GM03348 (cell line): Measurements from ENCODE around the gene JARID2.
A peak's percentile ranks its signal among the peaks of the same experiment; 100 is the strongest.

Experiments used
- DNase-seq: peaks from one replicate; pipeline ENCODE4 v3.0.0; 2012; ENCODE audit warnings: low spot score

Gene JARID2

DNA sequence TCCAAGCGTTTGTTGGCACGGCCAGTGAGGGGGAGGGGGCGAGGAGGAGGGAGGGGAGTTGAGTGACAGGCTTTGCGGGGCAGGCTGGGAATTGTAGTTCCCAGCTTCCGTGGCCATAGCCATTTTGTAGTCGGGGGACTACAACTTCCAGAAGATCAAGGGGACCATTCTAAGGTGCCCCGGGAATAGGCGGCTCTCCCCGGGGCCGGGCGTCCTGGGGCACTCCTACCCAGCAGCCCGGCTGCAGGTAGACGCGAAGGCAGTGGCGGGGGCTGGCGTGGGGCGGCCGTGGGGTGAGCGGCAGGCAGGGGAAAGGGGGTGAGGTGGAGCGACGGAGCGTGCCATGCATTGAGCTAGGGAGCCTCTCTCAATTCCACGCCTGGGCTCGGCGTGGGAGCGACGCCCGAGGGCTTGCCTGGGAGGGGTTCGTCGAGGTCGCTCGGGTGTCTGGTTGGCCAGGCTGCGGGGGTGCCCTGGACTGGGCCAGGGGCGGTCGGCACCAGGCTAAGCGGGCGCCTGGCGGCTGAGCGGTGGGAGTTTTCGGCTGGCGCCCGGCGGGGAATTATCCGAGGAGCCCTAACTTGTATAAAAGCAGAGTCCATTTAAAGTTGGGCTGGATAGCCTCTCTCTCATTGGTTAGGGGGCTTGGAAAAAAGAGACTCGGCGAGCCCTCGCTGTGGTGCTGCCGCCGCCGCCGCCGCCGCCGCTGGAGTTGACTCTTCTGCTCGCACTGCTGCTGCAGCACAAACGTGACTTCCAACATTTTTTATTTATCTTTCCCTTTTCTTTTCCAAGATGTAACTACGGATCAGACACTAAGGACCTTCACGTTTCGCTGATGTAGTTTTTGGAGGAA, at the start of gene JARID2:
Gene JARID2, plus strand, starts transcription at position 709 of the 856 bp plus-strand sequence. CDS start 471 bp downstream, outside the sequence.
- DNase-seq = peak; percentile 98

GRCh38 chr6:15200087-15200486, 45.8 kb upstream of the JARID2 start:
- no peak for DNase-seq

DNA sequence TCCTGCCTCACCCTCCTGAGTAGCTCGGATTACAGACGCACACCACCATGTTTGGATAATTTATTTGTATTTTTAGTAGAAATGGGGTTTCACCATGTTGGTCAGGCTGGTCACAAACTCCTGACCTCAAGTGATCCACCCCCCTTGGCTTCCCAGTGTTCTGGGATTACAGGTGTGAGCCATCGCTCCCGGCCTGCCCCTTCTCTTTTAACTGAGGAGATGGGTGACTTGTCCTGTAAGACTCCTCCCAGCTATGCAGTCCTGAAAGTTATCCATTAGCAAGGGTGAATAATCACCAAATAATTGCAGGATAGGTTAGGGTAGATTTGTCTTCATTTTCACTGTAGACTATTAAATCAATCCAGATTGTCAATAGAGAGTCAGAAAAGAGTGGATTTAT, 40.5 kb upstream of the JARID2 start:
- DNase-seq = no peak

- no peak for DNase-seq
Observed at GRCh38 chr6:15206887-15207286, 39.0 kb upstream of the JARID2 start.

- no peak for DNase-seq
Observed at GRCh38 chr6:15207923-15208322, 37.9 kb upstream of the JARID2 start.

DNA sequence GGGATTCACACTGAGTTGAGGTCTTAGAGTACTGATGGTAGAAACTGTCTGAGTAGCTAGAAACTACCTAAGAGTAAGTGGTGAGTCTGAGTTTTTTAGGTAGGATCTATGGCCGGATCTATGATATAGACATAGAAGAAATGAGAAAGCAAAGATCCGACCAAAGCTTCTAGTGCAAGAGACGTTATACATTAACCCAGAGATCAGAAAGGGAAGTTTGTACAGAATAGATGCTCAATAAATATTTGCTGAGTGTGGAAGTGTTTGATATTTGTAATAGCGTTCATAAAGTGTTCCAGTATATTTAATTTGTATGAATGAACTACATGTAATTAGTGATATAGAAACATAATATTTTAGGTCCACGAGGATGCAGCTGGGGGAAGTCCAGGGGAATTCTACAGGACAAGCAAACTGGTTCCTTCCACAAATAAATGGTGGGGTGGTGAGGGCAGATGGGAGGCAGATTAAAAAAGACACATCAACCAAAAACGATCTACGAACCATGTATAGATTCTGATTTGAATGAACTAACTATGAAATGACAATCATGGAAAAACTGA, 31.9 kb upstream of the JARID2 start:
- DNase-seq = no peak

DNA sequence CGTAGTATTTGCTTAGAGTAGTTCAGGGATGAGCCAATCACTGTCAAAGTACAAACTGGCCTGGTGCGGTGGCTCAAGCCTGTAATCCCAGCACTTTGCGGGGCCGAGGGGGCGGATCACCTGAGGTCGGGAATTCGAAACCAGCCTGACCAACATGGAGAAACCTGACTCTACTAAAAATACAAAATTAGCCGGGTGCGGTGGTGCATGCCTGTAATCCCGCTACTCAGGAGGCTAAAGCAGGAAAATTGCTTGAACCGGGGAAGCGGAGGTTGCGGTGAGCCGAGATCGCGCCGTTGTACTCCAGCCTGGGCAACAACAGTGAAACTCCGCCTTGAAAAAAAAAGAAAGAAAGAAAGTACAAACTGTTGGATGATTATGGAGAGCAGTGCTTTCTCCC, 27.5 kb upstream of the JARID2 start:
- no peak for DNase-seq

- DNase-seq = no peak
Observed at GRCh38 chr6:15220062-15220461, 25.8 kb upstream of the JARID2 start.

- DNase-seq = no peak
Observed at GRCh38 chr6:15227827-15228318, 18.0 kb upstream of the JARID2 start.

- DNase-seq = no peak
Observed at GRCh38 chr6:15230827-15231226, 15.0 kb upstream of the JARID2 start.

- DNase-seq = no peak
Observed at GRCh38 chr6:15232836-15233510, 12.9 kb upstream of the JARID2 start.

DNA sequence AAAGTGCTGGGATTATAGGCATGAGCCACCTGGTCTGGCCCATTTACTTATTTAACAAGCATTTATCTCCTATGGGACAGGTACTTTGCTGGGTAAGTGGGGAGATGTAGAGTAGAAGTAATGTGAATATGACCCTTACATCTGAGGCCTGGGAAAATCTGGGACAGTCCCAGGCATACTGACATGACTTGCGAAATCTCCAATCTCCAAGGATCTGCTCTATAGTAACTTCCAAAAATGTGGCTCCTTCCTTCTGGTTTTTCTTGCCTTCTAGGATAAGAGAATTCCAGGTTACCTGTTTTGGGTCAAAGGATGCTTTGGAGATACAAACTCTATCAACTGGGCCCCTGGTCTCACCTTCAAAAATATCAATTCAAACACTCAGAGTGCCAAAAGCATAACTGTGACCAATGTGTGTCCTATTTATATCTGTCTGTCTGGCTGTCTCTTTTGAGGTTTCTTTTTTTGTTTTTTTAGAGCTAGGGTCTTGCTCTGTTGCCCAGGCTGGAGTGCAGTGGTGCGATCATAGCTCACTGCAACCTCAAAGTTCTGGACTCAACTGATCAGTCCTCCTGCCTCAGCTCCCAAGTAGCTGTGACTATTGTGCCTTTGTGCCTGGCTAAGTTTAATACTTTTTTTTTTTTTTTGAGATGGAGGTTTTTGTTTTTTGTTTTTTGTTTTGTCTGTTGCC, 11.7 kb upstream of the JARID2 start:
- no peak for DNase-seq

GRCh38 chr6:15239616-15240364, 6.1 kb upstream of the JARID2 start:
- DNase-seq = no peak

DNA sequence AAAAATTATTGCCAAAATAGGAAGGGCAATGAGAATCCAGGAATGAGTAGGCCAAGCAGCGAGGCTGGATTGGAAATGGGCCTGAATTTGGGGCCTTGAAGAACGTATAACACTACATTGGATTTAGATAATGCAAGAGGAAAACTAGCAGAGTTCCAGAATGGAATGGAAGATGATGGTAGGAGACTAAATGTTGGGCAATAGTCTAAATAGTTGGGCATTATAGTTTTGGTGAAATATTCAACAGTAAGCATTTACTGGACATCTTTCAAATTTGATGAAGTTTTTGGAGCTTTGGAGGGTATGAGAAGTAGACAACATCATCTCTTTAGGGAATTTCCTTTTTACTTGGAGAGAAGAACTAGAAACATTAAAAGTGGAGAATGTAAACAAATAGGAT, 3.4 kb upstream of the JARID2 start:
- DNase-seq = no peak

DNA sequence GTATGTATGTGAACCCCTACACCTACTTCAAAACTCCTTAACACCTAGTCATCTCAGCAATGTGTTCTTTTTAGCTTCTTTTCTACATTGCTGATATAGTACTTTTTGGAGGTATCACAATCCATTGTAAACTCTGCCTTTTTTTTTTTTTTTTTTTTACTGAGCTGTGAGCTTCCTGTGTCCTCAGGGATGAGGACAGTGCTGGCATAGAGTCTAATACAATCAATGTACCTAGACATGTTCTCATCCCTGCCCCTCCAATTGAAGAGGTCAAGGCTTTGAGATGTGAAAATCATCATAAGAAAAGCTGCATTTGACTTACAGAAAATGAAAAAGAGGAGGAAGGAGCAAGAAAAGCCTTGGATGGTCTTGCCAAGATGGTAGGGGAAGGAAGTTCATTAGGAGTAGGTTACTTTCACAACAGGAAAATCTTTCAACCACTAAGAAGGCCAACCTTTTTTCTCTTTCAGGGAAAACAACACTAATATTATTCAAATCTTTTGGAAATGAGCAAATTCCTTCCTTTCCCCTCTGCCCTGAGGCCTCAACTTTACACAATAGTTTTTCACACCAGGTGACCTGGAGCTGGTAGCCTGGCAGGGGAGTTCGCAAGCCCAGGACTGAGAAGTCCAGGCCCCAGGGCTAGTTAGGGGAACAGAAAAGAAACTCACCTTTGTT, 2.8 kb upstream of the JARID2 start:
- DNase-seq = no peak

- no peak for DNase-seq
Observed at GRCh38 chr6:15243910-15244619, 1.8 kb upstream of the JARID2 start.

DNA sequence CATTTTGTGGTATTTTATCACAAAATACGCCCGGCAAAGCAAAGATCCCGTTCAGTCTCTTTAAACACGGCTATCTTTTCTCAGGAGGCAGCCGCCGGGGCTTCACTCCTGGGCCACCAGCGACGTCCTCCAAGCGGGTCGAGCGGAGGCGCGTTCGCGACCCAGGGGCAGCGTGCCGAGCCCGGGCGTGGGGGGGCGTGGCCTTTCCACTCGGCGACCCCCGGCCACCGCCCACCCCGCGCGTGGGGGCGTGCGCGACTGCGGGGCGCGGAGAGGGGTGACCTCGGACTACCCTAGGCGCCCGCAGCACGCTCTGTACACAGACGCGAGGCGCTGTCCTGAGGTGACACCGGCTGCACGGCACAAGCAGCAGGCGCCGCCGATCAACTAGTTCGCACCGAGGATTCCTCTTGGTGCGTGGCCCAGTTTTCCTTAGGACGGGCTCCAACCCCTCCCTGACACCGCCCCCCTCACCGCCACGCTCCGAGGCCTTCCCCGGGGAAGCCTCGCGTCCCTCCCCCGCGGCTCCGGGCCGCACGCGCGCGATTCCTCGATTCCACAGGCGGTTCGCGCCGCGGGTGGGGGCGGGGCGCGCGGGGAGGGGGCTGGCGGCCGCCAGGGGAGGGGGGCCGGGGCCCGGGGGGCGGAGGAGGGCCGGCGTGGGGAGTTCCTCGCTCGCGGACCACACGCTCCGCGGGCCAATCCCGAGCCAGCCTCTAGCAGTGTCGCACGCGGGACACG, 1.1 kb upstream of the JARID2 start:
- peak; percentile 89 for DNase-seq

GRCh38 chr6:15246217-15246665, 372 bp downstream of the JARID2 start:
- DNase-seq = no peak

DNA sequence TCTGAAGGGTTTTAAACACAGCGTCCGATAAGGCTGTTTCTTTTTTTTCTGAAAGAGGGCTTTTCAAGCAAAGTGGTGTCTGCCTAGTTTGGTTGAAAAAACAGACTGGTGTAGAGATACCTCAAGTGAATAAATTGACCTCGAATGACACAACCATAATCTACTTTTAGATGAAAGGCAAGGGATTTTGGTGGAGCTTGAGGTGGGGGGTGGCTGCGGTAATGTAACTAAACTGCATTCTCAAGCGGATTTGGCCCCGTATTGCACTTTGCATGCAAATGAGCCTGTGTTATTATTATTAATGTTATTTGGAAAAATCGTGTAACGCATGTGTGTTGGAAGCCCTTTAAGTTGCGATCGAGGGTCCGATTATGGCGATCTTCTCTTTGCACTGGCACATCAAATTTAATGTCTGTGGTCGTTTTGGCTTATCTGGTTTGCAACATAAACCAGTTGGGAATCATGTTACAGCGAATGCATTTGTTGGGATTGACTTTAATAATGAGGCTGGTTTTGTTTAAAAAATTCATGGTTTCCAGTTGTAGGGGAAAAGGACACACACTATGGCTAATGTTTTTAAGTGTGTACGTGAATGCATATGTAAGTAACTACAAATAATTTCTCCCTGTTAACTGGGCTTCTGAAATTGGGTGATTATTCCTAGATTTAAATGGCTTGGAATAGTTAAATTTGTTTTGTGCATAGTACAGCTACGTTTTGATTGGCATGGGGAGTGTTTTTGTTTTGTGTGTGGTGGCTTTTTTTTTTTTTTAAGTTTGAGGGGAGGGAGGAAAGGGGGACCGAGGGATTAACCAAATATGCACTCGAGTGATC, 1.0 kb downstream of the JARID2 start:
- no peak for DNase-seq
